HS-5 (cell line): Measurements from ENCODE around the gene P4HA1.
A peak's percentile ranks its signal among the peaks of the same experiment; 100 is the strongest.
"Not testable (repeated sequence)": the region's sequence is repeated elsewhere in the genome, so short reads cannot be mapped to it uniquely, and the experiment has no call there.

Experiments used
- DNase-seq: peaks from one replicate; pipeline ENCODE4 v3.0.0-alpha.2; 2012; ENCODE audit warnings: low read depth

The P4HA1 gene

DNA sequence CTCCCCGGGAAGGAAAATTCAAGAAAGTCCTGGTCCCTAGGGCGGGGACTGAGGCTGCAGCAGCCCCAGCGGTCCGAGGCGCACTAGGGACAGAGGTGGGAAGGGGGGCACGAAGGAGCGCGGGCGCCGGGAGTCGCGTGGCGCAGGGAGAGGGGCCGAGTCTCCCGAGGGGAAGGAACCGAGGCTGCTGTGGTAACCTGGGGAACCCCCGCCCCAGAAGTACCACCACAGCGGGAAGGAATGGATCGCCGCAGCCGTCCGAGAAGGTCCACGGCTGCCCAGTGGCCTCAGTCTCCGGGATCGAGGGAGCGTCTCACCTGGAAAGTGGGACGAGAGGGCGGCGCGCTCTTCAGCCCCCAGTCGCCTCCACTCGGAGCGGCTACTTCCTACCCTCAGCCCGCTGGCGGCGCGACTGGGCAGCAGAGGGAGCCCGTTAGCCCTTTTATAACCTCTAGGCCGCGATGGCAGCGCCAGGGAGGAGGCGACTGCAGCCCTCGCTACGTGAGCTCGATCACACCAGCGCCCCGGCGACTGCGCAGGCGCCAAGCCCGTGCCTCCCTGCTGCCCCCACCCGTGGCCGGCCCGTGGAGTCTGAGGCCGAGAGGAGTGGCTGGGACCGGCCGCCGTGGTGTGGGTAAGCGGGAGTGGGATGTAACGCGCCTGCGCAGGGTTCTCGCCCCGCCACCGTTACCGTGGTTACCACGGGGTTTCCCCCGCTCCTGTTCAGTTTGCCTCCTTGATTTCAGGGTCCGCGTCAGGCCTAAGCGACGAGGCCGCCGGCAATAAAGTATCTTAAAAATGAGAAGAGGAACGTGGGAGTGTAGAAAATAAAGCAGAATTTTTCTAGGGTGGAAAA, at the start of gene P4HA1:
Gene P4HA1 (minus strand): TSS at position 418 of the 856 bp plus-strand sequence. CDS start 21,983 bp downstream, outside the sequence.
- DNase-seq, result peak; percentile 82

GRCh38 chr10:73141603-73142002, 44.9 kb upstream of the P4HA1 start:
- DNase-seq, result no peak

- no peak for DNase-seq
Measured at GRCh38 chr10:73139251-73139650, 42.6 kb upstream of the P4HA1 start.

DNA sequence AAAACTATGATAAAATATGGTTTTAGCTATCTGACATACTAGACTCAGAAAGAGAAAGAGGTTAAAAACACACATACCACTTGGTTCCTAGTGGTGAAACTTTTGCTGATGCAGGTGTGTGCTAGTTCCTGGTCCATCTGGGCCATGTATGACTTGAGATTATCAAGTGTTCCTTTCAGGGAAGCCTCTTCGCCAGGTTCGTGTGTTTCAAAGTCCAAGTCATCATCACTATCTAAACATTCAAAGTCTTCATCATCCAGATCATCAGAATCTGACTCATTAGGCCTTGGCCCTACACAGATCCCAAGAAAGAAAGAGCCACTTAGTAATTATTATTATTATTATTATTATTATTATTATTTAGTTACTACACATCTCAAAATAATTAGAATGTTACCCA, 40.0 kb upstream of the P4HA1 start:
- no peak for DNase-seq

- no peak for DNase-seq
Measured at GRCh38 chr10:73134727-73135126, 38.1 kb upstream of the P4HA1 start.

GRCh38 chr10:73131913-73132686, 35.4 kb upstream of the P4HA1 start:
- DNase-seq, result no peak

GRCh38 chr10:73131301-73131700, 34.6 kb upstream of the P4HA1 start:
- no peak for DNase-seq

- DNase-seq, result no peak
Measured at GRCh38 chr10:73126343-73126742, 29.7 kb upstream of the P4HA1 start.

DNA sequence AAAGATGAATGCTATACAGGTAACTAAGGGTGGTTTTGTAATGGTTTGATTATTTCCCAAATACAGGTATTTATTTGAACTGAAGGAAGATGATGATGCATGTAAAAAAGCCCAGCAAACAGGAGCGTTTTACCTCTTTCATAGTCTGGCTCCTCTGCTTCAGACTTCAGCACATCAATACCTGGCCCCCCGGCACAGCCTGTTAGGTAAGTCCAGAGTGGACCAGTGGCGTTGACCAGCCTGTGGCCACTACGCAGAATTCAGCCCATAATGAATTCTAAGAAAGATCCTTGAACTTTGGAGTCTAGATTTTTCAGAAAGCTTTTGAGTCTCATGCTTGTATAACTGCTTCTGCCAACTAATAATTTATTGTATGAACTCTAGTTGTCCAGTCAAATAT, 23.3 kb upstream of the P4HA1 start:
- no peak for DNase-seq

DNA sequence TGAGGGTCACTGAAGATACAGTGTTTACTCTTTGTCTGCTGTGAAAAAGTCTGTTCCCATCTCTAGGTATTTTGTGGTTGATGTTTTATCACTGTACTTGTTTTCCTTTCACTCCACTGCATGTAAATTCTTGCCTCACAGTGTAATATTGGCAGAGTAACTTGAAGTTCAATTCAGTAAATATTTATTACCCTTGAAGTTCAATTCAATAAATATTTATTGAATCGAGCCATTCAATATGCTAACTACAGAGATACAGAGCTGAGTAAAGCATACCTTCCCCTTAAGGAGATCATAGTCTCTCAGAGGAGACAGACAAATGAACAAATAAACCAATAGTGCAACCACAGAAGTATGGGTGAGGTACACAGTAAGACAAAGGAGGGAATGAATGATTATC, 22.8 kb upstream of the P4HA1 start:
- DNase-seq, result no peak

DNA sequence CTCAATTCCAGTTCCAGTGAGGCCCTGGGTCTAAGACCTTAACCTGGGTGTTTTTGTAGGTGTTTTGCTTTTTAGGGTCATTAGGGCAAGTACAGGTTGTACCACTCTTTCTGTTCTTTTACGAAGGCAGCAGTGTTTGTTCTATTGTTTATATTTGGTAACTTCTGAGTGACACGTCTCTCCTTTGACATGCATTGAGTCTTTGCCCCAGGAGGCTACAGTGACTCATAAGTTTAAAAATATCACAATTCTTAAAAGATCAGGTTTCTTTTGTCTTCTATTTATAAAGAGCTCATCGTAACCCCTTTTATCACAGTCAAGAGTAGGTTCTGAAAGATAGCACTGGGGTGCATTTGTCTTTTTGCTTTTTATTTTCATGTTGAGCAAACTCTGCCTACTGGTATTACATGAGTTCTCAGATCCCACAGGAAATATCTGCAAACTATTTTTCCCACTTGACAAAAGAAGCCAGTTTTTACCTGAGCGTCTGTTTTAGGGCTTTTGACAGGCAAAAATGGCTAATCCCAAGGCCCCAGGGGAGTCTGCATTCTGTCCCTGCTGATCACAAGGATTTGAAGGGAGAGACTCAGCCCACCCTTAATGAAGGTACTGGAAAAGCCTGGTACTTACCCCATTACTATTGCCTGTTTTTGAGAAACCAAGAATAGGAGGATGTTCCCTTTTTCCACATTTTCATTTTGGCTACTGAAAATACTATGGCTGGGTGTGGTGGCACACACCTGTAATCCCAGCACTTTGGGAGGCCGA, 21.5 kb upstream of the P4HA1 start:
- DNase-seq, result no peak

GRCh38 chr10:73116017-73116416, 19.4 kb upstream of the P4HA1 start:
- no peak for DNase-seq

DNA sequence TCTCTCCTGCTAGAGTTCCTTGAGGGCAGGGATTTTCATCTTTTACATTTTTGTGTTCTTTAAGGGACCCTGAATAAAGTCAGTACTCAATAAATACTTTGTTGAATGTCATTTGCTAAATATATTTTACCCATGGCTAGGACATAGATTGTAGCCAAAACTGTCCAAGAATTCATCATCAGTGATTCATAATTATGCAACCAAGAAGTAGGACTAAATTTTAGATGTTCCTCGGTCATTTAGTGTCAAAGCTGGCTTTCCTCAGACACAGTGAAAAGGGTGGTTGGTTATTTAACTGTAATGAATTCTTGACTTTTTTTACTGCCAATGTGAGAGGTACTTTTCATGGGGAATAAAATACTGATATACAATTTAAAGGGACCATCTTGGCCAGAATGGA, 16.9 kb upstream of the P4HA1 start:
- no peak for DNase-seq

- not testable (repeated sequence) for DNase-seq
Measured at GRCh38 chr10:73112032-73112431, 15.4 kb upstream of the P4HA1 start.

GRCh38 chr10:73110345-73110849, 13.7 kb upstream of the P4HA1 start, which contains the start of gene NUDT13:
Gene NUDT13, plus strand, starts transcription at chr10:73110455. Its CDS starts 3,911 bp downstream, at chr10:73114366.
- DNase-seq, result no peak

DNA sequence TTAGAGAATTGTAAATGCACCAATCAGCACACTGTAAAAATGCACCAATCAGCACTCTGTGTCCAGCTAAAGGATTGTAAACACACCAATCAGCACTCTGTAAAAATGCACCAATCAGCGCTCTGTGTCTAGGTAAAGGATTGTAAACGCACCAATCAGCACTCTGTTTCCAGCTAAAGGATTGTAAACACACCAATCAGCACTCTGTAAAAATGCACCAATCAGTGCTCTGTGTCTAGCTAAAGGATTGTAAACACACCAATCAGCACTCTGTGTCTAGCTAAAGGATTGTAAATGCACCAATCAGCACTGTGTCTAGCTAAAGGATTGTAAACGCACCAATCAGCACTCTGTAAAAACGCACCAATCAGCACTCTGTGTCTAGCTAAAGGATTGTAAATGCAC, 12.6 kb upstream of the P4HA1 start:
- not testable (repeated sequence) for DNase-seq

DNA sequence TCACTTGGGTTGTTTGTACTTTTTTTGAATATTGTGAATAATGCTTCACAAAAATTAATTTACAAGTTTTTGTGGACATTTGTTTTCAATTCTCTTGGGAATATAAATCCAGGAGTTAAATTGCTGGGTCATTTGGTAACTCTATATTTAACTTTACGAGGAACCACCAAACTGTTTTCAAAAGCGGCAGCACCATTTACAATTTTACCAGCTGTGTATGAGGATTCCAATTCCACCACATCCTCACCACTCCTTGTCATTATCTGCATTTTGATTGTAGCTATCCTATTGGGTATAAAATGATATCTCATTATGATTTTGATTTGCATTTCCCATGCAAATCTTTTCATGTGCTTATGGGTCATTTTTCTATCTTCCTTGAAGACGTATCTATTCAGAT, 9.6 kb upstream of the P4HA1 start:
- DNase-seq, result no peak

- no peak for DNase-seq
Measured at GRCh38 chr10:73099141-73099540, 2.5 kb upstream of the P4HA1 start.

DNA sequence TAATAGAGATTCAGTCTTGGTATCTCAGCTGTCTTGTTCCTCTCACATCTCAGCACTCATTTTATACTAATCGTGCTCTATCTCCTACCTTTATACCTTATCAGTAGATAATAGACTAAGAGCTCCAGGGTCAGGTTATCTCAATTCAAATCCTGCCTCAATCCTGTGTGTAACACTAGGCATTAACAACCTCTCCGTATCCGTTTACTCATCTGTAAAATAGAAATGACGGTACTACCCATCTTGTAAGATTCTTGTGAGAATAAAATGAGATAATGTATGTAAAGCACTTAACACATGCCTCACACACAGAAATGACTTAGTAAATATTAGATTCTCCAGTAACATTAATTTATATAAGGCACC, 622 bp upstream of the P4HA1 start:
- DNase-seq, result no peak

- DNase-seq, result no peak
Measured at GRCh38 chr10:73096041-73096448, 621 bp downstream of the P4HA1 start.

DNA sequence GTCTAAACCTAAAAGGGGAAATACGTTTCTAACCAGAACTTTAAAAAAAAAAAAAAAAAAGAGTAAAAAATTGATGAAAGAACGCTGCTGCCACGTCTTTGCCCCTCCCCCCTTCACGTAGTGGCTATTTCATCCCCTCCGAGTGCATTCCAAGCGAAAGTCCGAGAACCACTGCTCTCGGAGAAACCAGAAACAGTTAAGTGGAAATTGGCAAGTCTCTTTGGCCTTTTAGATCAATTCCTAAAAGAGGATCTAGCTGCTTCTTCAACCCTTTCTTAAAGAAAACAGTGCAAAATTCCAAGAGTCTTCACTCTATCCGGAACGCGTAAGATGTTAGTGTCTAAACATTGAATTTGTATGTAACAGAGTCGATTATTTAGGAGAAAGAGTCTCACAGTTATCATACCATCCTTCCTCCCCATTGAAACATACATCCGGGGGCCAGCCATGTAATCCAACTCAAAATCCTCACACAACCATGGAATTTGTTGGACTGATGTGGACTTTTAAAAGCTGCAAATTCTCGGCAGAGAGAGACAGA, 1.1 kb downstream of the P4HA1 start:
- DNase-seq, result no peak

- DNase-seq, result no peak
Measured at GRCh38 chr10:73094986-73095480, 1.6 kb downstream of the P4HA1 start.
